CD4-positive, alpha-beta memory T cell (primary cell): ENCODE results near the gene TRIP4. TPM values are rescaled to one million over a fixed set of nuclear protein-coding genes. Genes with fewer than 3 reads are reported as not detected.
"Not testable (repeated sequence)": the region's sequence is repeated elsewhere in the genome, so short reads cannot be mapped to it uniquely, and the experiment has no call there.

Source experiments
- CTCF ChIA-PET: fragments of 350-600 bp; sonication (Branson Sonifier 250); formaldehyde crosslinking; loops from one replicate; lab custom pipeline; 2021; ENCODE audit warnings: inconsistent platforms; ENCODE audit not compliant: partially characterized antibody; lab: Charles Lee
- POLR2A ChIA-PET: fragments of 350-600 bp; sonication (Branson Sonifier 250); formaldehyde crosslinking; loops from one replicate; lab custom pipeline; 2021; ENCODE audit not compliant: partially characterized antibody; lab: Charles Lee
- DNase-seq, 5 donors: peaks; one replicate each; pipeline versions ENCODE4 v3.0.0 to v3.0.0-alpha.2; 2020 to 2022; ENCODE audit warnings: mixed read lengths in 1 of 5
- H3K27ac ChIP-seq: one replicate; pipeline ENCODE4 v1.7.0; 2013; ENCODE audit warnings: low read depth, low read length
- H3K27me3 ChIP-seq: 2 replicates; pipeline ENCODE4 v1.7.0; 2013; ENCODE audit warnings: mild to moderate bottlenecking, low read length, moderate library complexity; ENCODE audit not compliant: insufficient read depth
- H3K36me3 ChIP-seq: 2 replicates; pipeline ENCODE4 v1.7.0; 2013; ENCODE audit warnings: mild to moderate bottlenecking, low read length, moderate library complexity; ENCODE audit not compliant: insufficient read depth
- H3K4me1 ChIP-seq: 2 replicates; pipeline ENCODE4 v1.7.0; 2013; ENCODE audit warnings: mild to moderate bottlenecking, low read length, moderate library complexity; ENCODE audit not compliant: insufficient read depth
- H3K4me3 ChIP-seq, 2 donors: one replicate each; pipeline ENCODE4 v1.7.0; 2013; ENCODE audit warnings: low read length in 2 of 2, mild to moderate bottlenecking in 1 of 2
- H3K9me3 ChIP-seq, 2 donors: one replicate each; pipeline ENCODE4 v1.7.0; 2013; ENCODE audit warnings: low read length in 2 of 2, control low read depth in 1 of 2; ENCODE audit not compliant: control insufficient read depth in 1 of 2
- H3K27ac Mint-ChIP-seq, 7 donors: one replicate each; pipeline ENCODE4 v1.8.0; 2020 to 2021; ENCODE audit warnings: mixed read lengths in 7 of 7, mild to moderate bottlenecking in 6 of 7, inconsistent platforms in 3 of 7, moderate library complexity in 3 of 7
- H3K27me3 Mint-ChIP-seq, 2 donors: one replicate each; pipeline ENCODE4 v1.8.0; 2020 to 2021; ENCODE audit warnings: mixed read lengths in 2 of 2
- H3K36me3 Mint-ChIP-seq, 2 donors: one replicate each; pipeline ENCODE4 v1.8.0; 2020 to 2021; ENCODE audit warnings: mixed read lengths in 2 of 2, inconsistent platforms in 1 of 2, mild to moderate bottlenecking in 1 of 2
- H3K4me1 Mint-ChIP-seq, 4 donors: one replicate each; pipeline ENCODE4 v1.8.0; 2020 to 2021; ENCODE audit warnings: mixed read lengths in 4 of 4, mild to moderate bottlenecking in 1 of 4
- H3K4me3 Mint-ChIP-seq, 8 donors: one replicate each; pipeline ENCODE4 v1.8.0; 2020 to 2021; ENCODE audit warnings: mixed read lengths in 8 of 8, mild to moderate bottlenecking in 7 of 8, moderate library complexity in 6 of 8, inconsistent platforms in 3 of 8
- H3K9me3 Mint-ChIP-seq, 8 donors: one replicate each; pipeline ENCODE4 v1.8.0; 2020 to 2021; ENCODE audit warnings: mixed read lengths in 8 of 8, mild to moderate bottlenecking in 5 of 8, inconsistent platforms in 3 of 8, moderate library complexity in 1 of 8
- intact Hi-C: fragments of 100-400 bp; cut with micrococcal nuclease; formaldehyde crosslinking; loops from one replicate; pipeline ENCODE4 v1.15.1; 2023
- polyA plus RNA-seq, 2 donors: library from polyadenylated mRNA; unstranded; fragments of 300-500 nt; fragmentation: Illumina TruSeq; gene quantifications; one replicate each; pipeline ENCODE4 v1.2.3, GENCODE V29; 2021
- total RNA-seq, 2 experiments: library from RNA; stranded (reverse); gene quantifications; one replicate each; pipeline ENCODE4 v1.2.3, GENCODE V29; 2021

Gene TRIP4
- total and polyA plus RNA-seq, 4 experiments from 2014 or later, result 28.2 to 37.1 (median 29.4) TPM

DNA sequence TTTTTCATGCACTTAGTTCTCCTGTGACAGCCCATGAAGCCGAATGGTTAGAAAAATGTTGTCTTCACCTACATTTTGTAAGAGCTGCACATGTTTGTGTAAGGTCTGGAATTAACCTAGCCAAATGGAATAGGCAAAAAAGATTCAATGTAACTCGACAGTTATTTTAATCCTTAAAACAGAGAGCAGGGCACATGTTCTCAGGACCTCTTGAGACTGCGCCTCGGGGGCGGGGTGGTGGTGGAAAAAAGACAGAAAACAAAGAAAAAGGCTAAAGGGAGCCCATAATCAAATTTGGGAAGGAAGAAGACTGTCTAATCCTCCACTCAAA lies 31.0 kb upstream of the TRIP4 start:
- H3K27me3 ChIP-seq, result no peaks in the 10 kb centered on the region
- H3K36me3 ChIP-seq, result no peaks in the 10 kb centered on the region
- Mint-ChIP-seq H3K4me3 (peak overlapping the region; percentile 89 to 99 (median 96)), H3K9me3 (no peaks in the 10 kb centered on the region), H3K27me3 (no peaks in the 10 kb centered on the region), H3K27ac (peak overlapping the region; percentile 92 to 97 (median 94)), H3K4me1 (peaks cover 11 to 25% (median 18%) of the 10 kb centered on the region in 4 donors), H3K36me3 (peaks cover 0 to 16% of the 10 kb centered on the region in 2 donors)
- H3K4me3 ChIP-seq, result peak overlapping the region; percentile 76 to 95
- intact Hi-C loops, result loop anchor here (1.0 to 2.0 kb wide), 6 partner anchors 22 to 347 kb away; partner anchors contain the start of genes PPIB, SNX1 and TRIP4
- peaks cover 21% of the 10 kb centered on the region for H3K4me1 ChIP-seq
- H3K9me3 ChIP-seq, result no peaks in the 10 kb centered on the region
- no peak for DNase-seq
- CTCF ChIA-PET, result interaction anchor here (0.6 to 1.0 kb wide), 3 partner anchors 194 to 674 kb away, joined by 3 to 5 read pairs (median 3); partner anchors contain the start of gene PPIB
- H3K27ac ChIP-seq, result peak overlapping the region; percentile 67
- POLR2A ChIA-PET, result interaction anchor here (0.6 to 2.5 kb wide), 6 partner anchors 19 to 537 kb away, joined by 3 to 28 read pairs (median 4); partner anchors contain the start of genes PPIB and TRIP4

DNA sequence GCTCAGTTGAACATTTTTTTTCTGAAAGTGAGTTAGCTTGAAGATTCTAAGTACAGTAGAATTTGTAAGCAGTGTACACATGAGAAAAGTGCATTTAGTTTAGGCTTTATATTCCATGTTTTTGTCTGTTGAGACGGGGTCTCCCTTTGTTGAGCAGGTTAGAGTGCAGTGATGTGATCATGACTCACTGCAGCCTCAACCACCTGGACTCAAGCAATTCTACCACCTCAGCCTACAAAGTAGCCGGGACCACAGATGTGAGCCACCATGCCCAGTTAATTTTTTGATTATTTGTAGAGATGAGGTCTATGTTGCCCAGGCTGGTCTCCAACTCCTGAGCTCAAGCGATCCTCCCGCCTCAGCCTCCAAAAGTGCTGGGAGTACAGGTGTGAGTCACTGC lies 26.4 kb upstream of the TRIP4 start:
- no peaks in the 10 kb centered on the region for H3K9me3 Mint-ChIP-seq
- peaks cover 4 to 9% (median 5%) of the 10 kb centered on the region in 4 donors for H3K4me1 Mint-ChIP-seq
- ChIA-PET CTCF (no interaction called here), POLR2A (interaction anchor here (1.9 kb wide), 1 partner anchor 26 kb away, joined by 6 read pairs; the partner anchor contains the start of gene TRIP4)
- Histone ChIP-seq H3K36me3 (no peaks in the 10 kb centered on the region), H3K4me1 (peaks cover 6% of the 10 kb centered on the region), H3K9me3 (no peaks in the 10 kb centered on the region), H3K27ac (no peak overlapping the region), H3K27me3 (no peaks in the 10 kb centered on the region), H3K4me3 (no peak overlapping the region)
- intact Hi-C loops, result no loop called here
- H3K4me3 Mint-ChIP-seq, result no peak overlapping the region
- H3K36me3 Mint-ChIP-seq, result peaks cover 0 to 2% of the 10 kb centered on the region in 2 donors
- no peaks in the 10 kb centered on the region for H3K27me3 Mint-ChIP-seq
- no peak overlapping the region for H3K27ac Mint-ChIP-seq
- no peak for DNase-seq

DNA sequence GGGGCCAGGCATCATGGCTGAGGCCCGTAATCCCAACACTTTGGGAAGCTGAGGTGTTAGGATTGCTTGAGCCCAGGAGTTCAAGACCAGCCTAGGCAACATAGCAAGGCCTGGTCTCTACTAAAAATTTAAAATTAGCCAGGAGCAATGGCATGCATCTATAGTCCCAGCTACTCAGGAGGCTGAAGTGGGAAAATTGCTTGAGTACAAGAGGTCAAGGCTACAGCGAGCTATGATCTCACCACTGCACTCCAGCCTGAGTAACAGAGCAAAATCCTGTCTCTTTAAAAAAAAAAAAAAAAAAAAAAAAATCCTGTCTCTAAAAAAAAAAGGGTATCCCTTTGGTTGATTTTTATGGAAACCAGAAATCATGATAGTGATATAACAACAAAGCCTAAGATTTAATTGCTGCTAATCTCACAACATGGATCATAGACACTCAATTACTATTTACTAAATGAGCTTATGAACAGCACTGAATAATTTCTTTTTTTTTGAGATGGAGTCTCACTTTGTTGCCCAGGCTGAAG lies 18.5 kb upstream of the TRIP4 start:
- H3K4me3 ChIP-seq, result no peak overlapping the region
- H3K4me1 Mint-ChIP-seq, result peaks cover 0 to 6% (median 0%) of the 10 kb centered on the region in 4 donors
- no peaks in the 10 kb centered on the region for H3K36me3 ChIP-seq
- no peaks in the 10 kb centered on the region for H3K27me3 ChIP-seq
- no peaks in the 10 kb centered on the region for H3K9me3 ChIP-seq
- no peaks in the 10 kb centered on the region for H3K9me3 Mint-ChIP-seq
- peak overlapping the region in 1 of 7 donors; percentile 29 for H3K27ac Mint-ChIP-seq
- H3K4me3 Mint-ChIP-seq, result no peak overlapping the region
- DNase-seq, result no peak
- ChIA-PET POLR2A (interaction anchor here (0.6 kb wide), 1 partner anchor 130 kb away, joined by 6 read pairs; no protein-coding TSS in a partner anchor), CTCF (no interaction called here)
- no peaks in the 10 kb centered on the region for H3K27me3 Mint-ChIP-seq
- no peaks in the 10 kb centered on the region for H3K4me1 ChIP-seq
- intact Hi-C loops, result no loop called here
- H3K27ac ChIP-seq, result no peak overlapping the region
- no peaks in the 10 kb centered on the region for H3K36me3 Mint-ChIP-seq

DNA sequence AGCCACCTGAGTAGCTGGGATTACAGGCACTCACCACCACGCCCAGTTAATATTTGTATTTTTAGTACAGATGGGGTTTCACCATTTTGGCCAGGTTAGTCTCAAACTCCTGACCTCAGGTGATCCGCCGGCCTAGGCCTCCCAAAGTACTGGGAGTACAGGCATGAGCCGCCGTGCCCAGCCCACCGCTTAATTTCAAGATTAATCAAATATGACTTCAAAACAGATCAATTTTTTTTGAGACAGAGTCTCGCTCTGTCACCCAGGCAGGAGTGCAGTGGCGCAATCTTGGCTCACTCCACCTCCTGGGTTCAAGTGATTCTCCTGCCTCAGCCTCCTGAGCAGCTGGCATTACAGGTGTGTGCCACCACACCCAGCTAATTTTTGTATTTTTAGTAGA lies 16.3 kb upstream of the TRIP4 start:
- H3K4me3 Mint-ChIP-seq, DNase-seq, H3K27ac Mint-ChIP-seq, H3K9me3 ChIP-seq, H3K4me1 Mint-ChIP-seq, H3K4me3 ChIP-seq, H3K9me3 Mint-ChIP-seq, CTCF ChIA-PET, H3K36me3 ChIP-seq, H3K27ac ChIP-seq, H3K27me3 Mint-ChIP-seq, H3K4me1 ChIP-seq, POLR2A ChIA-PET, H3K27me3 ChIP-seq, intact Hi-C loops, H3K36me3 Mint-ChIP-seq: not testable (repeated sequence)

DNA sequence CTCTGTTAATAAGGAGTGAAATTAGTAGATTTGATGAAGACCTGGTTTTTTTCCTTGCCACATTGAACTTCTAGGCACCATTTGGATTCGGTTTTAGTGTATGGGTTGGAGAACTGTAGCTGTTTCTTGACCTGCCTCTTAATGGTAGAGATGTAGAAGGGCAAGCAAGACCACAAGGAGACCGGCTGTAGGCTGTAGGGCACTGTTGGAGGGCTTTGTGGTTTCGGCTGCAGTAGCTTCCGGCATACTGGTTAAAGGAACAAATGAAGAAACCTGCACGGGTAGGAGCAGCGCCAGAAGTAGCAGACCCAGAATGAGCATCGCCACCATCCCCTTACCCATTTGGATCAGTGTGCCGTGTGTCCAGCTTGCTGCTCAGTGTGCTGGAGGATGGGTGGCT lies 14.3 kb upstream of the TRIP4 start:
- no peaks in the 10 kb centered on the region for H3K4me1 ChIP-seq
- H3K27ac ChIP-seq, result no peak overlapping the region
- ChIA-PET CTCF (interaction anchor here (0.5 kb wide), 1 partner anchor 285 kb away, joined by 3 read pairs; no protein-coding TSS in a partner anchor), POLR2A (interaction anchor here (1.0 kb wide), 1 partner anchor 14 kb away, joined by 3 read pairs; the partner anchor contains the start of gene TRIP4)
- no peaks in the 10 kb centered on the region for H3K9me3 ChIP-seq
- no peak for DNase-seq
- H3K9me3 Mint-ChIP-seq, result no peaks in the 10 kb centered on the region
- H3K4me3 ChIP-seq, result no peak overlapping the region
- intact Hi-C loops, result no loop called here
- H3K36me3 Mint-ChIP-seq, result no peaks in the 10 kb centered on the region
- H3K4me1 Mint-ChIP-seq, result peaks cover 0 to 6% (median 0%) of the 10 kb centered on the region in 4 donors
- peak overlapping the region; percentile 8 to 70 (median 56) for H3K4me3 Mint-ChIP-seq
- H3K27me3 Mint-ChIP-seq, result no peaks in the 10 kb centered on the region
- no peaks in the 10 kb centered on the region for H3K27me3 ChIP-seq
- peak overlapping the region in 1 of 7 donors; percentile 61 for H3K27ac Mint-ChIP-seq
- no peaks in the 10 kb centered on the region for H3K36me3 ChIP-seq

DNA sequence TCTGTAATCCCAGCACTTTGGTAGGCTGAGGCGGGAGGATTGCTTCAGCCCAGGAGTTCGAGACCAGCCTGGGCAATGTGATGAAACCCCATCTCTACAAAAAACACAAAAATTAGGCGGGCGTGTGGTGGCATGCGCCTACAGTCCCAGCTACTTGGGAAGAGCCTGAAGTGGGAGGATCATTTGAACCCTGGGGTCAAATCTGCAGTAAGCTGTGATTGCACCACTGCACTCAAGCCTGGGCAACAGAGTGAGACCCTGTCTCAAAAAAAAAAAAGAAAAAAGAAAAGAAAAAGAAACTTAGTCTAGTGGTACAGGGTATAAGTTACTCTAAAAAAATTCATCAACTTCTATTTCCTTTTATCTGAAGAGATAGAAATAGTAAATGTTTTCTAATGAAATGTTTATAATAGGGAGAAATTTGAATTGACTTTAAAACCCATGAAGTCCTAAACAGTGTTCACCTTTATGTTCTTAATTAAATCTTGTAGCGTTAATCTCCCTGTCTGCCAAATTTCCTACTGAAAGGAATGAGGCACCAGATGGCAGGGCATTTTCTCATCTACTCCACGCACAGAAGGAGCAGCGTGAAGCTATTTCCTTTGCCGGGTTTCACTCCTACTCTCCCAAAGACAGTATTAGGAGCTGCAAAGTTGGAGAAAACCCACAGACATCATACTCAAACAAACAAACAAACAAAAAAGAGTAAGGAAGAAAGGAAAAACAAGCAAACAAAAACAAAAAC lies 8.2 kb upstream of the TRIP4 start:
- H3K27me3 ChIP-seq, result no peaks in the 10 kb centered on the region
- no peaks in the 10 kb centered on the region for H3K27me3 Mint-ChIP-seq
- H3K4me3 Mint-ChIP-seq, result peak overlapping the region; percentile 7 to 78 (median 62)
- no peaks in the 10 kb centered on the region for H3K36me3 ChIP-seq
- DNase-seq, result no peak
- ChIA-PET POLR2A (interaction anchor here (0.7 to 2.0 kb wide), 2 partner anchors 8 to 242 kb away, joined by 3 to 4 read pairs; partner anchors contain the start of gene TRIP4), CTCF (interaction anchor here (0.6 kb wide), 1 partner anchor 174 kb away, joined by 3 read pairs; no protein-coding TSS in a partner anchor)
- intact Hi-C loops, result no loop called here
- no peaks in the 10 kb centered on the region for H3K9me3 ChIP-seq
- H3K4me1 ChIP-seq, result peaks cover 15% of the 10 kb centered on the region
- no peaks in the 10 kb centered on the region for H3K9me3 Mint-ChIP-seq
- peaks cover 6 to 25% (median 10%) of the 10 kb centered on the region in 4 donors for H3K4me1 Mint-ChIP-seq
- peaks cover 0 to 4% of the 10 kb centered on the region in 2 donors for H3K36me3 Mint-ChIP-seq
- H3K27ac ChIP-seq, result no peak overlapping the region
- peak overlapping the region in 1 of 7 donors; percentile 51 for H3K27ac Mint-ChIP-seq
- no peak overlapping the region for H3K4me3 ChIP-seq
